MM.1S (cell line): Measurements from ENCODE around the gene ZEB2.

Experiments
- DNase-seq: peaks from one replicate; pipeline ENCODE4 v3.0.0-alpha.2; 2015
- H2AFZ ChIP-seq: fragments of 300-600 bp; sonication (generic); 2 replicates; pipeline ENCODE4 v1.6.0; 2016; ENCODE audit warnings: antibody characterized with exemption, low read length
- H3F3A ChIP-seq: fragments of 300-600 bp; sonication (generic); 2 replicates; pipeline ENCODE4 v1.6.1; 2016; ENCODE audit warnings: mild to moderate bottlenecking, antibody characterized with exemption, low read length, moderate library complexity, mixed read lengths; ENCODE audit not compliant: insufficient read depth
- H3K27ac ChIP-seq: fragments of 300-600 bp; sonication (generic); 2 replicates; pipeline ENCODE4 v1.5.1; 2016; ENCODE audit warnings: mild to moderate bottlenecking, low read length
- H3K27me3 ChIP-seq: fragments of 300-600 bp; sonication (generic); replicated peaks from 2 replicates; pipeline ENCODE4 v1.6.0; 2016; ENCODE audit warnings: low read length; ENCODE audit not compliant: insufficient read depth
- H3K36me3 ChIP-seq: fragments of 300-600 bp; sonication (generic); replicated peaks from 2 replicates; pipeline ENCODE4 v1.6.1; 2016; ENCODE audit warnings: mild to moderate bottlenecking, low read length, mixed read lengths; ENCODE audit not compliant: insufficient read depth
- H3K4me1 ChIP-seq: fragments of 300-600 bp; sonication (generic); 2 replicates; pipeline ENCODE4 v1.6.1; 2016; ENCODE audit warnings: low read length, mixed read lengths
- H3K4me2 ChIP-seq: fragments of 300-600 bp; sonication (generic); 2 replicates; pipeline ENCODE4 v1.6.0; 2016; ENCODE audit warnings: low read depth, low read length
- H3K4me3 ChIP-seq: fragments of 300-600 bp; sonication (generic); 2 replicates; pipeline ENCODE4 v1.5.1; 2016; ENCODE audit warnings: low read length, mixed read lengths
- H3K79me2 ChIP-seq: fragments of 300-600 bp; sonication (generic); 2 replicates; pipeline ENCODE4 v1.6.1; 2016; ENCODE audit warnings: mixed run types, low read length, mixed read lengths
- H3K9ac ChIP-seq: fragments of 300-600 bp; sonication (generic); 2 replicates; pipeline ENCODE4 v1.6.1; 2016; ENCODE audit warnings: low read length, mixed read lengths
- H3K9me2 ChIP-seq: fragments of 300-600 bp; sonication (generic); replicated peaks from 2 replicates; pipeline ENCODE4 v1.6.1; 2016; ENCODE audit warnings: mild to moderate bottlenecking, low read length, mixed read lengths; ENCODE audit not compliant: insufficient read depth
- H3K9me3 ChIP-seq: fragments of 300-600 bp; sonication (generic); replicated peaks from 2 replicates; pipeline ENCODE4 v1.6.1; 2016; ENCODE audit warnings: mild to moderate bottlenecking, low read length, mixed read lengths; ENCODE audit not compliant: insufficient read depth
- H4K20me1 ChIP-seq: fragments of 300-600 bp; sonication (generic); 2 replicates; pipeline ENCODE4 v1.6.1; 2016; ENCODE audit warnings: mild to moderate bottlenecking, low read length, moderate library complexity, mixed read lengths; ENCODE audit not compliant: insufficient read depth
- CTCF ChIP-seq: fragments of 300-600 bp; sonication (generic); IDR thresholded peaks from 2 replicates; pipeline ENCODE4 v1.5.1; 2016; ENCODE audit warnings: antibody characterized with exemption, low read length, mixed read lengths
- EZH2 ChIP-seq: fragments of 300-600 bp; sonication (generic); optimal IDR thresholded peaks from 2 replicates; pipeline ENCODE3; 2017; ENCODE audit warnings: low read depth, mild to moderate bottlenecking, antibody characterized with exemption, low read length, mixed read lengths
- EZH2phosphoT487 ChIP-seq: fragments of 300-600 bp; sonication (generic); IDR thresholded peaks from 2 replicates; pipeline ENCODE4 v1.6.1; 2018; ENCODE audit warnings: antibody characterized with exemption, low read length

Gene ZEB2

GRCh38 chr2:144351687-144352086 is 168.2 kb downstream of the ZEB2 start:
- Histone ChIP-seq H3K4me1 (no peaks in the 10 kb centered on the region), H3K79me2 (no peaks in the 10 kb centered on the region), H3K9me3 (no peaks in the 10 kb centered on the region), H3K27me3 (no peaks in the 10 kb centered on the region), H3K4me3 (no peak overlapping the region), H3K27ac (no peak overlapping the region), H3K9ac (no peak overlapping the region), H3K36me3 (no peaks in the 10 kb centered on the region), H2AFZ (no peak overlapping the region), H3K4me2 (no peak overlapping the region), H4K20me1 (no peaks in the 10 kb centered on the region), H3K9me2 (no peaks in the 10 kb centered on the region), H3F3A (no peaks in the 10 kb centered on the region)
- DNase-seq, result no peak
- TF ChIP-seq CTCF (no peak), EZH2 (no peak), EZH2phosphoT487 (no peak)

DNA sequence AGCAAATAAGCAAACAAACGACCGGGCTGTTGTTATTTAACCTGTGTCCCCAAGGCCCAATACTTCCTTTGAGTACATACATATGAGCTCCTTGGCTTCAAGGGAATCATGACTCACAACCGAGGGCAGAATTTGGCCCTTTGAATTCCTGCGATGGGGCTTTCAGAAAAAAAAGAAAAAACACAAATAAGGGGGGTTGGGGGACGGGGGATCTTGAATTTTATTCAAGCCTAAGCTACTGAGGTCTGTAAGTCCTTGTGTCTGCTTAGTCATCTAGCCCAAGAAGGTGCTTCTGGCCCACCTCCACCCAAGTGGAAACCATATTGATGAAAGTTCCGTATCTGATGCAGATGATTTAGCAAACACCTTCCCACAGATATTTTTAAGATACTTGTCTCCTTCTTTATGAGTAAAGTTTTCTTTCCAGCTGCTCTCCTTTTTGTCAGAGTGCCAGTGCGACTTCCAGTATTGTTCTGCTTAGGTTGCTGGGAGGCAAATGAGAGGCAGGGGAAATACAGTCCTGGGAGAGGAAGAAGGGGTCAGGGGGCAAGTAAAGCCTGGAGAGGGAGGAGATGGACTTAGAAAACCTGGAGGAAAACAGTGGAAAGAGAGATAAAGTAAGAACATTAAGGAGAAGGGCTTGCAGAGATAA is 169.6 kb downstream of the ZEB2 start:
- Histone ChIP-seq H3K4me1 (no peaks in the 10 kb centered on the region), H3K9me2 (no peaks in the 10 kb centered on the region), H3F3A (no peaks in the 10 kb centered on the region), H3K9me3 (no peaks in the 10 kb centered on the region), H3K27ac (no peak overlapping the region), H3K79me2 (no peaks in the 10 kb centered on the region), H3K9ac (no peak overlapping the region), H3K36me3 (no peaks in the 10 kb centered on the region), H3K4me3 (no peak overlapping the region), H3K27me3 (no peaks in the 10 kb centered on the region), H3K4me2 (no peak overlapping the region), H4K20me1 (no peaks in the 10 kb centered on the region), H2AFZ (no peak overlapping the region)
- no peak for DNase-seq
- TF ChIP-seq CTCF (no peak), EZH2phosphoT487 (no peak), EZH2 (no peak)

DNA sequence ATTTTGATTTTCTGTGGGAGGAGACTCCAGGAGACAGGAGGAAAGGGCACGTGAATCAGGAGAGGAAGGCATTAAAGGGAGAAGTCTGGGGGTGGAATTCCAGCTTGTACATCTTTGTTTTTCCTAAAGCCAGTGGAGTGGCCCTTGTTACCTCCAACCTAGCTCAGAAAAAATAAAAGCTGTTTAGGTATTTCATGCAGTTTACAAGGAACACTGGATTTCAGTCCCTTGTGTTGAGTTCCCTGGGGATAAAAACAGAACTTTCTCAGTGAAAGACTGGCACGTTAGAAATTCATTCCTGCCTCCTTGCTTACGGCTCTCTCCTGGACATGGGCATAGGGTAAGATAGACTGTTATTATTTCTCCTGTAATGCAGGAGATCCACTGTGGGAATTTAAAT is 170.2 kb downstream of the ZEB2 start:
- no peaks in the 10 kb centered on the region for H3K9me2 ChIP-seq
- no peaks in the 10 kb centered on the region for H3K4me1 ChIP-seq
- H3K9ac ChIP-seq, result no peak overlapping the region
- no peak overlapping the region for H3K4me3 ChIP-seq
- no peaks in the 10 kb centered on the region for H3K36me3 ChIP-seq
- no peaks in the 10 kb centered on the region for H4K20me1 ChIP-seq
- H3K9me3 ChIP-seq, result no peaks in the 10 kb centered on the region
- no peak overlapping the region for H3K4me2 ChIP-seq
- H3K27me3 ChIP-seq, result no peaks in the 10 kb centered on the region
- no peak for DNase-seq
- no peak for TF ChIP-seq CTCF
- TF ChIP-seq EZH2phosphoT487, result no peak
- TF ChIP-seq EZH2, result no peak
- no peaks in the 10 kb centered on the region for H3K79me2 ChIP-seq
- H3K27ac ChIP-seq, result no peak overlapping the region
- no peak overlapping the region for H2AFZ ChIP-seq
- no peaks in the 10 kb centered on the region for H3F3A ChIP-seq
